Omental fat pad (tissue), 4 donors: ENCODE results near the gene MAST4. TPM values are rescaled to one million over a fixed set of nuclear protein-coding genes. Genes with fewer than 3 reads are reported as not detected.

Source experiments
- ATAC-seq: fragments of 150-250 bp; one replicate; pipeline ENCODE4 v1.9.1; 2016; ENCODE audit warnings: mild to moderate bottlenecking, moderate library complexity; ENCODE audit not compliant: low FRiP score
- DNase-seq: peaks from one replicate; pipeline ENCODE4 v3.0.0-alpha.2; 2019; ENCODE audit warnings: low spot score
- CTCF ChIP-seq, 3 donors: fragments of 450-650 bp; IDR thresholded peaks; one replicate each; pipeline ENCODE4 v1.5.1; 2016 to 2017; ENCODE audit warnings: antibody characterized with exemption in 3 of 3, mild to moderate bottlenecking in 3 of 3, moderate library complexity in 2 of 3
- total RNA-seq, 4 donors: library from RNA; depleted of rRNA; stranded (reverse); fragments of >200 nt; gene quantifications; one replicate each; pipeline ENCODE4 v1.1.0, GENCODE V29; 2016

Gene MAST4
- total RNA-seq, 4 donors from 2014 or later: 52.2 to 76.8 (median 57.3) TPM

GRCh38 chr5:66739021-66739420 lies 142.8 kb downstream of the MAST4 start:
- ATAC-seq (no peak), DNase-seq (no peak)
- TF ChIP-seq CTCF (IDR thresholded peaks at IDR 0.05): no peak

GRCh38 chr5:66739951-66740350 lies 143.8 kb downstream of the MAST4 start:
- no peak for TF ChIP-seq CTCF (IDR thresholded peaks at IDR 0.05)
- peak; percentile 28 for ATAC-seq
- DNase-seq: no peak

- DNase-seq (no peak), ATAC-seq (no peak)
These were observed 145.2 kb downstream of the MAST4 start for GRCh38 chr5:66741394-66741793.

GRCh38 chr5:66742083-66742895 lies 146.1 kb downstream of the MAST4 start:
- no peak for TF ChIP-seq CTCF (IDR thresholded peaks at IDR 0.05)
- no peak for DNase-seq
- no peak for ATAC-seq

More at GRCh38 chr5:66741394-66741793, 145.2 kb downstream of the MAST4 start:
- TF ChIP-seq CTCF (IDR thresholded peaks at IDR 0.05): no peak

GRCh38 chr5:66742896-66743247 lies 146.7 kb downstream of the MAST4 start:
- ATAC-seq (no peak), DNase-seq (no peak)
- TF ChIP-seq CTCF (IDR thresholded peaks at IDR 0.05): no peak

- DNase-seq: no peak
- TF ChIP-seq CTCF (IDR thresholded peaks at IDR 0.05): no peak
- no peak for ATAC-seq
These were observed 147.2 kb downstream of the MAST4 start for GRCh38 chr5:66743344-66743743.

- DNase-seq (no peak), ATAC-seq (peak; percentile 75)
- no peak for TF ChIP-seq CTCF (IDR thresholded peaks at IDR 0.05)
These were observed 147.8 kb downstream of the MAST4 start for GRCh38 chr5:66744040-66744439.
